H1 (cell line): ENCODE measurements around the gene ACTG2.

Experiments
- MAX ChIP-seq: IDR thresholded peaks from 2 replicates; pipeline ENCODE4 v1.6.1; 2012; ENCODE audit warnings: inconsistent platforms
- POLR2AphosphoS5 ChIP-seq: IDR thresholded peaks from 2 replicates; pipeline ENCODE4 v1.6.1; 2011; ENCODE audit warnings: low read depth, low read length

- TF ChIP-seq MAX, result no peak
- no peak for TF ChIP-seq POLR2AphosphoS5
These were observed 46.6 kb downstream of the ACTG2 start for GRCh38 chr2:73939419-73939818.
